HEK293 (cell line): ENCODE results near the gene BCS1L.

Experiments
- ZBTB20 ChIP-seq: fragments of 450-650 bp; formaldehyde crosslinking; IDR thresholded peaks from 2 replicates; pipeline ENCODE4 v1.5.1; 2016; ENCODE audit warnings: missing biosample characterization, missing genetic modification characterization
- ZNF391 ChIP-seq: fragments of 450-650 bp; formaldehyde crosslinking; IDR thresholded peaks from 2 replicates; pipeline ENCODE4 v1.5.1; 2016; ENCODE audit warnings: low read depth, missing biosample characterization, missing genetic modification characterization, borderline replicate concordance
- TF ChIP-seq, protein P1 (sequence below): fragments of 450-650 bp; formaldehyde crosslinking; IDR thresholded peaks from 2 replicates; pipeline ENCODE4 v1.5.1; 2016; ENCODE audit warnings: missing biosample characterization, missing genetic modification characterization
- TF ChIP-seq, protein P2 (sequence below): fragments of 450-650 bp; formaldehyde crosslinking; IDR thresholded peaks from 2 replicates; pipeline ENCODE4 v1.5.1; 2016; ENCODE audit warnings: missing biosample characterization, missing genetic modification characterization

GRCh38 chr2:218638372-218638771 lies 21.1 kb upstream of the BCS1L start:
- TF ChIP-seq, protein P1, sequence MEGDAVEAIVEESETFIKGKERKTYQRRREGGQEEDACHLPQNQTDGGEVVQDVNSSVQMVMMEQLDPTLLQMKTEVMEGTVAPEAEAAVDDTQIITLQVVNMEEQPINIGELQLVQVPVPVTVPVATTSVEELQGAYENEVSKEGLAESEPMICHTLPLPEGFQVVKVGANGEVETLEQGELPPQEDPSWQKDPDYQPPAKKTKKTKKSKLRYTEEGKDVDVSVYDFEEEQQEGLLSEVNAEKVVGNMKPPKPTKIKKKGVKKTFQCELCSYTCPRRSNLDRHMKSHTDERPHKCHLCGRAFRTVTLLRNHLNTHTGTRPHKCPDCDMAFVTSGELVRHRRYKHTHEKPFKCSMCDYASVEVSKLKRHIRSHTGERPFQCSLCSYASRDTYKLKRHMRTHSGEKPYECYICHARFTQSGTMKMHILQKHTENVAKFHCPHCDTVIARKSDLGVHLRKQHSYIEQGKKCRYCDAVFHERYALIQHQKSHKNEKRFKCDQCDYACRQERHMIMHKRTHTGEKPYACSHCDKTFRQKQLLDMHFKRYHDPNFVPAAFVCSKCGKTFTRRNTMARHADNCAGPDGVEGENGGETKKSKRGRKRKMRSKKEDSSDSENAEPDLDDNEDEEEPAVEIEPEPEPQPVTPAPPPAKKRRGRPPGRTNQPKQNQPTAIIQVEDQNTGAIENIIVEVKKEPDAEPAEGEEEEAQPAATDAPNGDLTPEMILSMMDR: no peak
- TF ChIP-seq ZNF391 (tag by site-specific recombination) (no peak), ZBTB20 (no peak)
- TF ChIP-seq, protein P2, sequence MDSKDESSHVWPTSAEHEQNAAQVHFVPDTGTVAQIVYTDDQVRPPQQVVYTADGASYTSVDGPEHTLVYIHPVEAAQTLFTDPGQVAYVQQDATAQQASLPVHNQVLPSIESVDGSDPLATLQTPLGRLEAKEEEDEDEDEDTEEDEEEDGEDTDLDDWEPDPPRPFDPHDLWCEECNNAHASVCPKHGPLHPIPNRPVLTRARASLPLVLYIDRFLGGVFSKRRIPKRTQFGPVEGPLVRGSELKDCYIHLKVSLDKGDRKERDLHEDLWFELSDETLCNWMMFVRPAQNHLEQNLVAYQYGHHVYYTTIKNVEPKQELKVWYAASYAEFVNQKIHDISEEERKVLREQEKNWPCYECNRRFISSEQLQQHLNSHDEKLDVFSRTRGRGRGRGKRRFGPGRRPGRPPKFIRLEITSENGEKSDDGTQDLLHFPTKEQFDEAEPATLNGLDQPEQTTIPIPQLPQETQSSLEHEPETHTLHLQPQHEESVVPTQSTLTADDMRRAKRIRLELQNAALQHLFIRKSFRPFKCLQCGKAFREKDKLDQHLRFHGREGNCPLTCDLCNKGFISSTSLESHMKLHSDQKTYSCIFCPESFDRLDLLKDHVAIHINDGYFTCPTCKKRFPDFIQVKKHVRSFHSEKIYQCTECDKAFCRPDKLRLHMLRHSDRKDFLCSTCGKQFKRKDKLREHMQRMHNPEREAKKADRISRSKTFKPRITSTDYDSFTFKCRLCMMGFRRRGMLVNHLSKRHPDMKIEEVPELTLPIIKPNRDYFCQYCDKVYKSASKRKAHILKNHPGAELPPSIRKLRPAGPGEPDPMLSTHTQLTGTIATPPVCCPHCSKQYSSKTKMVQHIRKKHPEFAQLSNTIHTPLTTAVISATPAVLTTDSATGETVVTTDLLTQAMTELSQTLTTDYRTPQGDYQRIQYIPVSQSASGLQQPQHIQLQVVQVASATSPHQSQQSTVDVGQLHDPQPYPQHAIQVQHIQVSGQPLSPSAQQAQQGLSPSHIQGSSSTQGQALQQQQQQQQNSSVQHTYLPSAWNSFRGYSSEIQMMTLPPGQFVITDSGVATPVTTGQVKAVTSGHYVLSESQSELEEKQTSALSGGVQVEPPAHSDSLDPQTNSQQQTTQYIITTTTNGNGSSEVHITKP (tag by site-specific recombination): no peak
